OCI-LY7 (cell line): ENCODE data around the gene LPP.

Source experiments
- EZH2phosphoT487 ChIP-seq: fragments of 200-600 bp; sonication (generic); IDR thresholded peaks from 2 replicates; pipeline ENCODE4 v1.6.1; 2018; ENCODE audit warnings: low read depth, borderline replicate concordance, mild to moderate bottlenecking, mixed run types, antibody characterized with exemption, low read length, moderate library complexity, mixed read lengths
- TF ChIP-seq, protein P1 (sequence below): fragments of 200-600 bp; sonication (generic); conservative IDR thresholded peaks from 2 replicates; pipeline ENCODE4 v1.5.1; 2014; ENCODE audit warnings: mild to moderate bottlenecking, antibody characterized with exemption, low read length, moderate library complexity, mixed read lengths

GRCh38 chr3:188759336-188760005 is 605.5 kb downstream of the LPP start:
- TF ChIP-seq, protein P1, sequence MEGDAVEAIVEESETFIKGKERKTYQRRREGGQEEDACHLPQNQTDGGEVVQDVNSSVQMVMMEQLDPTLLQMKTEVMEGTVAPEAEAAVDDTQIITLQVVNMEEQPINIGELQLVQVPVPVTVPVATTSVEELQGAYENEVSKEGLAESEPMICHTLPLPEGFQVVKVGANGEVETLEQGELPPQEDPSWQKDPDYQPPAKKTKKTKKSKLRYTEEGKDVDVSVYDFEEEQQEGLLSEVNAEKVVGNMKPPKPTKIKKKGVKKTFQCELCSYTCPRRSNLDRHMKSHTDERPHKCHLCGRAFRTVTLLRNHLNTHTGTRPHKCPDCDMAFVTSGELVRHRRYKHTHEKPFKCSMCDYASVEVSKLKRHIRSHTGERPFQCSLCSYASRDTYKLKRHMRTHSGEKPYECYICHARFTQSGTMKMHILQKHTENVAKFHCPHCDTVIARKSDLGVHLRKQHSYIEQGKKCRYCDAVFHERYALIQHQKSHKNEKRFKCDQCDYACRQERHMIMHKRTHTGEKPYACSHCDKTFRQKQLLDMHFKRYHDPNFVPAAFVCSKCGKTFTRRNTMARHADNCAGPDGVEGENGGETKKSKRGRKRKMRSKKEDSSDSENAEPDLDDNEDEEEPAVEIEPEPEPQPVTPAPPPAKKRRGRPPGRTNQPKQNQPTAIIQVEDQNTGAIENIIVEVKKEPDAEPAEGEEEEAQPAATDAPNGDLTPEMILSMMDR: no peak
- TF ChIP-seq EZH2phosphoT487: no peak
